B cell (primary cell): ENCODE data around the gene FANCM.

ENCODE experiments used
- CTCF ChIP-seq: fragments of 200-600 bp; IDR thresholded peaks from one replicate; pipeline ENCODE4 v1.8.0; 2022; ENCODE audit warnings: antibody characterized with exemption, mild to moderate bottlenecking
- EZH2 ChIP-seq: IDR thresholded peaks from 2 replicates; pipeline ENCODE4 v1.6.1; 2012; ENCODE audit warnings: borderline replicate concordance, low read depth, mild to moderate bottlenecking, moderate library complexity, low read length; ENCODE audit not compliant: insufficient read depth, poor library complexity, severe bottlenecking

- TF ChIP-seq EZH2 (no peak), CTCF (no peak)
Observed at GRCh38 chr14:45091710-45092109, 44.0 kb upstream of the FANCM start.
